GM12865 (cell line): ENCODE measurements around the gene GLUD2.
"Not testable (repeated sequence)": the region's sequence is repeated elsewhere in the genome, so short reads cannot be mapped to it uniquely, and the experiment has no call there.

Experiments
- DNase-seq: peaks from one replicate; pipeline ENCODE4 v3.0.0; 2010; ENCODE audit warnings: low read depth
- H3K4me3 ChIP-seq: 2 replicates; pipeline ENCODE4 v1.5.1; 2011; ENCODE audit warnings: mild to moderate bottlenecking, low read depth, low read length, control low read depth
- TF ChIP-seq, protein P1 (sequence below): IDR thresholded peaks from 2 replicates; pipeline ENCODE4 v1.5.1; 2011; ENCODE audit warnings: low read length, control low read depth, low read depth, inconsistent platforms; ENCODE audit not compliant: insufficient read depth; ENCODE audit errors: missing control alignments

GLUD2 gene

DNA sequence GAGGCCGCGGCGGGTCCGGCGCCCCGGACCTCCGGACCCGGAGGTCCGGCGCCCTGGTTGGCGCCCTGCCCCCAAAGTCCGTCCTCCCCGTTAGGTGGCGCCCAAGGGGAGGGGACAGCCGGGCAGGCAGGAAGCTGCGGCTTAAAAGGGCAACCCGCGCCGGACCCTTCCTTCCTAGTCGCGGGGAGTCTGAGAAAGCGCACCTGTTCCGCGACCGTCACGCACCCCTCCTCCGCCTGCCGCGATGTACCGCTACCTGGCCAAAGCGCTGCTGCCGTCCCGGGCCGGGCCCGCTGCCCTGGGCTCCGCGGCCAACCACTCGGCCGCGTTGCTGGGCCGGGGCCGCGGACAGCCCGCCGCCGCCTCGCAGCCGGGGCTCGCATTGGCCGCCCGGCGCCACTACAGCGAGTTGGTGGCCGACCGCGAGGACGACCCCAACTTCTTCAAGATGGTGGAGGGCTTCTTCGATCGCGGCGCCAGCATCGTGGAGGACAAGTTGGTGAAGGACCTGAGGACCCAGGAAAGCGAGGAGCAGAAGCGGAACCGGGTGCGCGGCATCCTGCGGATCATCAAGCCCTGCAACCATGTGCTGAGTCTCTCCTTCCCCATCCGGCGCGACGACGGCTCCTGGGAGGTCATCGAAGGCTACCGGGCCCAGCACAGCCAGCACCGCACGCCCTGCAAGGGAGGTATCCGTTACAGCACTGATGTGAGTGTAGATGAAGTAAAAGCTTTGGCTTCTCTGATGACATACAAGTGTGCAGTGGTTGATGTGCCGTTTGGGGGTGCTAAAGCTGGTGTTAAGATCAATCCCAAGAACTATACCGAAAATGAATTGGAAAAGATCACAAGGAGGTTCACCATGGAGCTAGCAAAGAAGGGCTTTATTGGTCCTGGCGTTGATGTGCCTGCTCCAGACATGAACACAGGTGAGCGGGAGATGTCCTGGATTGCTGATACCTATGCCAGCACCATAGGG, at the start of gene GLUD2:
TSS of gene GLUD2 (plus strand) at position 170 of the 979 bp plus-strand sequence. CDS start at position 245, 75 bp downstream.
- not testable (repeated sequence) for H3K4me3 ChIP-seq, DNase-seq

DNA sequence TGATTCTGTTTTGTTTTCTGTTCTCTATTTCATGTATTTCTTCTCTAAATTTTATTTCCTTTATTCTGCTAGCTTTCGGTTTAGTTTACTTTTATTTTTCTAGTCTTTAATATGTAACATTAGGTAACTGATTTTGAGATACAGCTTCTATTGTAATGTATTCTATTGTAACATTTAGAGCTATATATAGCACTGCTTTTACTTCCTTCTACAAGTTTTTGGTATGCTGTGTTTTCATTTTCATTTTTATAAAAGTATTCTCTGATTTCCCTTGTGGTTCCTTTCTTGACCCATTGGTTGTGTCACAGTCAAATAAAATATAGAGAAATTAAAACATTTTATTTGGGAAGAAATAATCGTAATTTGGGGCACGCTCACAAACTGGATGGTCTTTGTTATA, 48.0 kb upstream of the GLUD2 start:
- no peak for DNase-seq
- TF ChIP-seq, protein P1, sequence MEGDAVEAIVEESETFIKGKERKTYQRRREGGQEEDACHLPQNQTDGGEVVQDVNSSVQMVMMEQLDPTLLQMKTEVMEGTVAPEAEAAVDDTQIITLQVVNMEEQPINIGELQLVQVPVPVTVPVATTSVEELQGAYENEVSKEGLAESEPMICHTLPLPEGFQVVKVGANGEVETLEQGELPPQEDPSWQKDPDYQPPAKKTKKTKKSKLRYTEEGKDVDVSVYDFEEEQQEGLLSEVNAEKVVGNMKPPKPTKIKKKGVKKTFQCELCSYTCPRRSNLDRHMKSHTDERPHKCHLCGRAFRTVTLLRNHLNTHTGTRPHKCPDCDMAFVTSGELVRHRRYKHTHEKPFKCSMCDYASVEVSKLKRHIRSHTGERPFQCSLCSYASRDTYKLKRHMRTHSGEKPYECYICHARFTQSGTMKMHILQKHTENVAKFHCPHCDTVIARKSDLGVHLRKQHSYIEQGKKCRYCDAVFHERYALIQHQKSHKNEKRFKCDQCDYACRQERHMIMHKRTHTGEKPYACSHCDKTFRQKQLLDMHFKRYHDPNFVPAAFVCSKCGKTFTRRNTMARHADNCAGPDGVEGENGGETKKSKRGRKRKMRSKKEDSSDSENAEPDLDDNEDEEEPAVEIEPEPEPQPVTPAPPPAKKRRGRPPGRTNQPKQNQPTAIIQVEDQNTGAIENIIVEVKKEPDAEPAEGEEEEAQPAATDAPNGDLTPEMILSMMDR, result no peak
- no peak overlapping the region for H3K4me3 ChIP-seq

GRCh38 chrX:121000589-121000988, 46.8 kb upstream of the GLUD2 start:
- peak; percentile 37 for DNase-seq
- TF ChIP-seq, protein P1, result peak; percentile 15
- H3K4me3 ChIP-seq, result no peak overlapping the region

GRCh38 chrX:121008920-121009319, 38.5 kb upstream of the GLUD2 start:
- H3K4me3 ChIP-seq, result no peak overlapping the region
- TF ChIP-seq, protein P1, result no peak
- DNase-seq, result no peak

- TF ChIP-seq, protein P1, result no peak
- no peak overlapping the region for H3K4me3 ChIP-seq
- no peak for DNase-seq
These were observed 37.6 kb upstream of the GLUD2 start for GRCh38 chrX:121009764-121010163.

DNA sequence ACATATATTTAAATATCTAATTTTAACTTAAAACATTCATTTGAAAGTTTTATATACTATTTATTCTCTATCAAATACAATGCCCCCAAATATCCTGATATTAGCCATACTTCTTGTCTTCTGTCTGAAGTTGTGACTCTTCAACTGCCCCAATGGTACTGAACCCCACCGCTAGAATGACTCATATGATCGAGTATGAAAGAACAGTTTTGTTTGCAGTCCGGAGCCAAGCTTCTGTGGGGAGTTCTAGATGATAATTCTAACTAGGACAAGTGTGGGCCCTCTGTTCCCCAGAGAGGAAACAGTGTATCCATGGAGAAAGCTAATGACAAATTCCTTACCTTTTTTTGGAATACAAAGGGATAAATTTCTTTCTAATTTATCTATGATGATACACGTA, 37.2 kb upstream of the GLUD2 start:
- TF ChIP-seq, protein P1, result no peak
- DNase-seq, result no peak
- no peak overlapping the region for H3K4me3 ChIP-seq

DNA sequence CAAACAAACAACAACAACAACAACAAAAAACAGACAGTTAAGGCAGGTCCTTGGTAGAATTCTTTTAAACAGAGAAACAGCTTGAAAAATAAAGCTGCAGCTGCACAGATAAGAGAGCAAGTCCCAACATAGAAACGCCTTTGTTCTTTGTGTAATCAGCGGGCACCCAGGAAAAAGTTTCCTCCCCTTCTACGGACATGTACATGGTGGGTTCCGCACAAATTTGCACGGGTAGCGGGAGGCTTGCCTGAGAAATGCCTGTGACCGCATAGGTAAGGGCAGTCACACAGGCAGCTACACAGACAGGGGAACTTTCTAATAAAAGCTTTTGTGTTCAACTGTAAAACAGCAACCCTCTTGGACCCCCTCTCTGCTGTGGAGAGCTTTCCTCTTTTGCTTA, 36.2 kb upstream of the GLUD2 start:
- H3K4me3 ChIP-seq, result no peak overlapping the region
- TF ChIP-seq, protein P1, result no peak
- no peak for DNase-seq
